Stimulated activated CD8-positive, alpha-beta memory T cell treated with anti-CD3 and anti-CD28 coated beads, Interleukin-7, amount 100 ng/mL, for 1 hour (primary cell): ENCODE measurements around the gene KRTAP12-4.
A peak's percentile ranks its signal among the peaks of the same experiment; 100 is the strongest.
"Not testable (repeated sequence)": the region's sequence is repeated elsewhere in the genome, so short reads cannot be mapped to it uniquely, and the experiment has no call there.

ENCODE experiments used
- DNase-seq, 2 donors: peaks; one replicate each; pipeline ENCODE4 v3.0.0-alpha.2; 2020; ENCODE audit warnings: low read depth in 2 of 2

KRTAP12-4 gene

GRCh38 chr21:44632067-44632466 lies 22.4 kb downstream of the KRTAP12-4 start:
- no peak for DNase-seq

GRCh38 chr21:44630440-44630839 lies 24.0 kb downstream of the KRTAP12-4 start:
- DNase-seq: no peak

DNA sequence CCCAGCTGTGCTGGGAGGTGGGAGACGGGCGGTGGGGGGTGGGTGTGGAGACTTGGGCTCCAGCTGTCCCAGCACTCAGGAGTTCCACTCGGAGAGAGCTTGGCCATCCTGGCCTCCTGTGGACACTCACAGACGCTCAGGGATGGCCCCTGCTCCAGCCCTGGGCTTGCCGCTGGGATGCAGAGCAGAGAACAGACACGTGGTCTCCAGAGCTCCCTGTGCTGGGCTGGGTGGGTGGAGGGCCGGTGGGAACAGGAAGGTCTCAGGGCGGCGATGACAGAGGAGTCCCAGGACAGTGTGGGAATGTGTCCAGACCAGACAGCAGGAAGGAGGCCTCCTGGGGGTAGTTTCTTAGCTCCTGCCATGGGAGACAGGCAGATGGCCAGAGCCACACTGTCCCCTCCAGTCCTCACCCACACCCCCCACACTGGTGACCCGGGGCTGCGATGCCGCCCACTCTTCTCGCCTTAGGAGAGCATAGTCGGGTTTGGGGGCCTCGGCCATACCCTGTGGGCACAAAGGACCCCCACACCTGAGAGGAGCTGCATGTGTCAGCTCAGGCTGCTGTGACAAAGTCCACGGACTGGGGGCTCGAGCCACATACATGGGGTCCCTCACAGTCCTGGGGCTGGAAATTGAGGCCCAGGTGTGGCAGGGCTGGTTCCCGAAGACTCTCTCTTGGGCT lies 25.6 kb downstream of the KRTAP12-4 start:
- DNase-seq: no peak

DNA sequence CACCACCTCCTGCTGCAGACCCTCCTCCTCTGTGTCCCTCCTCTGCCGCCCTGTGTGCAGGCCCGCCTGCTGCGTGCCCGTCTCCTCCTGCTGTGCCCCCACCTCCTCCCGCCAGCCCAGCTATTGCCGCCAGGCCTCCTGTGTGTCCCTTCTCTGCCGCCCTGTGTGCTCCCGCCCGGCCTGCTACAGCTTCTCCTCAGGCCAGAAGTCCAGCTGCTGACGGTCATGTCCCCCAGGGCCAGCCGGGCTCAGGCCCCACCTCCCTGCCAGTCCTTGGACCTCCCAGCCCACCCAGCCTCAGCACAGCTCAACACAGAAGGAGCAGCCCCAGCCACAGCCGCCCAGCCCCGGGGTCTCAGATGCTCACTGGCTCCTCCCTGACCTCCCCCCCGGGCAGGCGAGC lies 26.6 kb downstream of the KRTAP12-4 start:
- DNase-seq: not testable (repeated sequence)

DNA sequence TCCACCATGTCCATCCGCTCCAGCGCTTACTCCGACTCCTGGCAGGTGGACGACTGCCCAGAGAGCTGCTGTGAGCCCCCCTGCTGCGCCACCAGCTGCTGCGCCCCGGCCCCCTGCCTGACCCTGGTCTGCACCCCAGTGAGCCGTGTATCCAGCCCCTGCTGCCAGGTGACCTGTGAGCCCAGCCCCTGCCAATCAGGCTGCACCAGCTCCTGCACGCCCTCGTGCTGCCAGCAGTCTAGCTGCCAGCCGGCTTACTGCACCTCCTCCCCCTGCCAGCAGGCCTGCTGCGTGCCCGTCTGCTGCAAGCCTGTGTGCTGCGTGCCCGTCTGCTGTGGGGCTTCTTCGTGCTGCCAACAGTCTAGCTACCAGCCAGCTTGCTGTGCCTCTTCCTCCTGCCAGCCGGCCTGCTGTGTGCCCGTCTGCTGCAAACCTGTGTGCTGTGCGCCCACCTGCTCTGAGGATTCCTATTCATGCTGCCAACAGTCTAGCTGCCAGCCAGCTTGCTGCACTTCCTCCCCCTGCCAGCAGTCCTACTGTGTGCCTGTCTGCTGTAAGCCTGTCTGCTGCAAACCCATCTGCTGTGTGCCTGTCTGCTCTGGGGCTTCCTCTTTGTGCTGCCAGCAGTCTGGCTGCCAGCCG lies 27.2 kb downstream of the KRTAP12-4 start:
- DNase-seq: not testable (repeated sequence)

- no peak for DNase-seq
Observed at GRCh38 chr21:44626673-44627143, 27.8 kb downstream of the KRTAP12-4 start, which contains the start of gene KRTAP10-9. TSS of gene KRTAP10-9 (plus strand) at chr21:44627093. CDS start at chr21:44627172, 79 bp downstream.

DNA sequence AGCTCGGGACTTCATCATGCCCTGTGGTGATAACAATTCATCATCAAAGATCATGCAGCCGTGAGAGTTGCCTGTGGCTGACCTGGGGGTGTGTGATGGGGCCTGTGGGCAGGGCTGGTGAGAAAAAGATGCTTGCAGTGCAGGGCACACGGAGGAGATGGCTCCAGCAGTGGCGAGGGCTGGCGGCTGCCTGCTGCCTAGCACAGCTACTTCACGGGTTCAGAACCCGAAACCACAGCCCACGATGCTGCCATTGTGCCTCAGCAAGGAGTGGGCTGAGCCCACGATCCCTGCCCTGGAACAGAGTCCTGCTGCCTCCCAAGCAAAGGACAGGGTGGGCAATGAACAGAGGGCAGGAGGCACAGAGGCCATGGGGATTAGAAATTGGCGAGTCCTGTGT lies 28.2 kb downstream of the KRTAP12-4 start:
- no peak for DNase-seq

DNA sequence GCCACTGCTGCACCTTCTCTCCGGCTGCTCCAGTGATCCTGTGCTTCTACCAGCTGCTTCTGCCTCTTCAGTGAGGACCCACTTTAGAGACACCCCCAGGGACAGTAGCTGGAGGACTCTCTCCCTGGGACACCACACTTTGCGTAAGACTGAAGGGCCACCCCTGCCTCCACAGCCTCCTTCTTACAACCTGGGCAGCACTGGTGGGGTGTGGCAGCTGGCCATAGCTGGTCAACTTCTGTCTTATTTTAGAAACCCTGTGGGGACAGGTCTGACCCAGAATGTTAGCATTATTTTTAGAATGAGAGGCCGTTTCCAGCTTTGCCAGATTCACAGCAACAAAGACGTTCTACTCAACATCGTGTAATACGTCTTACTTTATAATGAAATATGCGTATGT lies 28.7 kb downstream of the KRTAP12-4 start:
- DNase-seq: no peak

GRCh38 chr21:44623575-44623974 lies 30.9 kb downstream of the KRTAP12-4 start:
- DNase-seq: no peak

GRCh38 chr21:44619886-44620285 lies 34.6 kb downstream of the KRTAP12-4 start:
- no peak for DNase-seq

DNA sequence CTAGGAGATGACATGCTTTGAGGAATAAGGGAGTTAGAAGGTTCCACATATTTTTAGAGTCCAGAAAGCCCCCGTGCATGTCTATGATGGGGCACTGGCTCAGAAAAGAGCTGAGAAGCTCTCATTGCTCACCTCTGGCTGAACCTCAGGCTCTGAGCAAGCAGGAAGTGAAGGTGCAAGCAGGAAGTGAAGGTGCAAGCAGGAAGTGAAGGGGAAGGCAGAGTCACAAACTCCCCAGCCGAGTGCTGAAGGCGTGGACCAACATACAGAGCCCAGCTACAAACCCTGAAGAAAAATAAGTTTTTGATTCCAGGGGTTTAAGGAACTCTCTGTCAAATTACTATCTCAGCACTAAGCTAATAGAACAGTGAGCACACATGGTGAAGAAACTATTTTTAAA lies 35.5 kb downstream of the KRTAP12-4 start:
- peak; percentile 32 to 33 for DNase-seq

DNA sequence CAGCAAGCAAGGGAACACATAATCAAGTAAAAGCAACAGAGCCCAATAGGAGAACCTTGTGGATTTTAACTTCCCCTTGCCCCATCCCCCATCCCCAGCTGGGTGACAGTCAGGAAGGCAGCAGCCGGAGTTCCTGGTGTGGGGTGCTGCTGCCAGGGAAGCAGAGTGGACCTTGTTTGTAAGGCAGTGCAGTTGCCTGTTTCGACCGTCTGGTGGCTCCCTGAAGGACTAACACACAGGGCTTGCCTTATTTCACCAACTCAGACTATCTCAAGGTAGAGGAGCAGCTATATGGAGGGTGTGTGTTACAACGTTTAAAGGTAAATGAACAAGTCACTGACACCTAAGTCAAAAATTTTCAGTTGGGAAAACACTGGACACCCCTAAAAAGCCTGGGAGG lies 36.0 kb downstream of the KRTAP12-4 start:
- no peak for DNase-seq

DNA sequence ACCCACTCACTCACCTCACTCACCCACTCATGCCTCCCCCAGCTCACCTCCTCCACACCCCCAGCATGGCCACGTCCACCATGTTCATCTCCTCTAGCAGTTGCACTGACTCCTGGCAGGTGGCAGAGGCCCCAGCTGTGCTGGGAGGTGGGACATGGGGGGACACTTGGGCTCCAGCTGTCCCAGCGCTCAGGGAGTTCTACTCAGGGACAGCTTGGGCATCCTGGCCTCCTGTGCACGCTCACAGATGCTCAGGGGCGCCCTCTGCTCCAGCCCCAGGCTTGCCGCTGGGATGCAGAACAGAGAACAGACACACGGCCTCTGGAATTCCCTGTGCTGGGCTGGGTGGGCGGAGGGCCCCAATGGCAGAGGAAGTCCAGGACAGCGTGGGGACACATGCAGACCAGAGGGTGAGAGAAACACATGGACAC lies 37.4 kb downstream of the KRTAP12-4 start:
- DNase-seq: no peak

DNA sequence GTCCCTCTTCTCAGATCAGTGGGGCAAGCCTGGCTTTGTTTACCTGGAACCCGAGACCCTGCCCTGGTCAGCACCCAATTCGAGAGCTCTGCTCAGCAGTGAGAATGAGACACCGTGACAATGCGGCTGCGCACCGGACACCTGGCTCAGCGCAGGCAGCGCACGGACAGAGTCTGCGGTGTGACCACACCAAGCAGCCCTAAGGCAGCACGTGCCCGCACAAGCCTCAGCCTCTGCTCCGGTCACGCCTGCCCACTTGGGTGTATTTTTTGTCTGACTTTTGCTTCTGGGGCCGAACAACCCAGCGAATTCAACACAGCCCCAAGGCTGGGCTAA lies 37.9 kb downstream of the KRTAP12-4 start:
- DNase-seq: no peak

- no peak for DNase-seq
Observed at GRCh38 chr21:44615911-44616590, 38.4 kb downstream of the KRTAP12-4 start.

GRCh38 chr21:44615466-44615865 lies 39.0 kb downstream of the KRTAP12-4 start:
- no peak for DNase-seq

DNA sequence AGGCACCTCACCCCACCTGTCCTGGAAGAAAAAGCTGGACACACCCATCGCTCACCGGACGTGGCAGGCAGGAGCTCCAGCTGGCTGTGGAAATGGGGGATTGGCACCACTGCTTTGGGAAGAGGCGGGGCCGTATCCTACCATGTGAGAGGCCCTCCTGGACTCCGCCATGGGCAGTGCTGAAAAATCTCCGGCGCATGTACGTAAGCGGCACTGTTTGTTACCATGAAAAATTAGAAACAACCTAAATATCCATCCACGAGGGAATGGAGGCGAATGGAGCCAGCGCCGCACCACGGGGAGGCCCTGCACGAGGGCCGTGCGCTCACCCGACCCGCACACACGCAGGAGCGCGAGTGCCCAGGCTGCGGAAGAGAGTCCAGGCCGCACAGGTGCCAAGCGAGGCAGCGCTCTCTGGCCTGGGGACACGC lies 39.5 kb downstream of the KRTAP12-4 start:
- no peak for DNase-seq

DNA sequence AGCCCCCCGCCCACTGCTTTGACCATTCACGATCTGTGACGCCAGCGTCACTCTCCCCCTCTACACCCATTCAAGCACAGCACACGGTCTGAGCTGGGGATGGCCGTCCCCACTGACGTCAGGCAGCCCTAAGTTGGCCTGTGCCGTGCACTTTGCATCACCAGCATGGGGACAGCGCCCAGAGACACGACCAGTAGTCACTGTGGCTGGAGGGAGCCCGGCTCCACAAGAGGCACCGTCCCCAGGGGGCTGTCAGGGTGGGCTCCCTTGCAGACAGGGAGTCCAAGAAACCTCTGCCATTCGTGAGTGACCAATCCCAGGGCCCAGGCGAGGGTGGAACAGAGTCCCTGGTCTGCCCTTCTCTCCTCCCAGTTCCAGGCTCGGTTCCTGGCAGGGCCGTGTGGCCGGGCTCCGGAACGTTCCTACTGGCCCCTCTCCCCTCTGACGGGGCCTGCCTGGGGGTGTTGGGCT lies 40.3 kb downstream of the KRTAP12-4 start:
- no peak for DNase-seq

- DNase-seq: no peak
Observed at GRCh38 chr21:44613386-44614155, 40.9 kb downstream of the KRTAP12-4 start.

DNA sequence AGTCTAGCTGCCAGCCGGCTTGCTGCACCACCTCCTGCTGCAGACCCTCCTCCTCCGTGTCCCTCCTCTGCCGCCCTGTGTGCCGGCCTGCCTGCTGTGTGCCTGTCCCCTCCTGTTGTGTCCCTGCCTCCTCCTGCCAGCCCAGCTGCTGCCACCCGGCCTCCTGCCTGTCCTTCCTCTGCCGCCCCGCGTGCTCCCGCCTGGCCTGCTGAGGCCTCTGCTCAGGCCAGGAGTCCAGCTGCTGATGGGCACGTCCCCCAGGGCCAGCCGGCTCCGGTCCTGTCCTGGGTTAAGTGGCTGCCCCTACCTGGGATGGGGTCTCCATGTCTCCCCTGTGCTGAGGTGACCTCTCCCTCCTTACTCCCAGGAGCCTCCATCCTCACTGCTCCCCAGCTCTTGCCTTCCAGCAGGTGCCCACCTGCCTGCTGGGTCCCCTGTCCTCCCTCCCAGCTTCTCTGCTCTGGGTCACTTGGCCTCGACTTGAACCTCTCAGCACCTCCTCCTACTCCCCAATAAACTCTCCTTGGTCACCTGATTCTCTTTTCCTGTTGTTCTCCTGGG lies 41.7 kb downstream of the KRTAP12-4 start:
- no peak for DNase-seq

GRCh38 chr21:44612029-44612486 lies 42.4 kb downstream of the KRTAP12-4 start, which contains the start of gene KRTAP10-8:
TSS of gene KRTAP10-8 (plus strand) at chr21:44612079. CDS start at chr21:44612101, 22 bp downstream.
- DNase-seq: no peak
